ENCODE measurements around the gene CMTM7.

DNA sequence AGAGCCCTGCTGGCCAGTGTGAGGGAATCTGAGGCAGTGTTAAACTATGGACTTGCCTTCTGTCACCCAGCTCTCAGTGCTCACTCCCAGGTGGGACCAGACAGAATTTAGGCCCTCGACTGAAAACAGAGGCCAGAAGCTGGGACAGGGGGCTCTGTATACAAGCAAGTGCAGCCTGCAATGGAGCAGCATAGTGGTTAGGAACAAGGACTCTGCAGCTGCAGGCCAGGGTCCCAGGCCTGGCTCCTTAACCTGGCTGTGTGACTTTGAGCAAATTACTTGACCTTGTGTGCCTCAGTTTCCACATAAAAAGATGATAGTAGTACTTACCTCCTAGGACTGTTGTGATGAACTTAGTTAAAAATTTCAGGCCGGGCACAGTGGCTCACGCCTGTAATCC, 39.8 kb downstream of the CMTM7 start:
- TF ChIP-seq ZNF274 (IDR thresholded peaks at IDR 0.05; ENCODE audit: borderline replicate concordance, extremely low read depth, low read length), result no peak
- TF ChIP-seq, protein P1, sequence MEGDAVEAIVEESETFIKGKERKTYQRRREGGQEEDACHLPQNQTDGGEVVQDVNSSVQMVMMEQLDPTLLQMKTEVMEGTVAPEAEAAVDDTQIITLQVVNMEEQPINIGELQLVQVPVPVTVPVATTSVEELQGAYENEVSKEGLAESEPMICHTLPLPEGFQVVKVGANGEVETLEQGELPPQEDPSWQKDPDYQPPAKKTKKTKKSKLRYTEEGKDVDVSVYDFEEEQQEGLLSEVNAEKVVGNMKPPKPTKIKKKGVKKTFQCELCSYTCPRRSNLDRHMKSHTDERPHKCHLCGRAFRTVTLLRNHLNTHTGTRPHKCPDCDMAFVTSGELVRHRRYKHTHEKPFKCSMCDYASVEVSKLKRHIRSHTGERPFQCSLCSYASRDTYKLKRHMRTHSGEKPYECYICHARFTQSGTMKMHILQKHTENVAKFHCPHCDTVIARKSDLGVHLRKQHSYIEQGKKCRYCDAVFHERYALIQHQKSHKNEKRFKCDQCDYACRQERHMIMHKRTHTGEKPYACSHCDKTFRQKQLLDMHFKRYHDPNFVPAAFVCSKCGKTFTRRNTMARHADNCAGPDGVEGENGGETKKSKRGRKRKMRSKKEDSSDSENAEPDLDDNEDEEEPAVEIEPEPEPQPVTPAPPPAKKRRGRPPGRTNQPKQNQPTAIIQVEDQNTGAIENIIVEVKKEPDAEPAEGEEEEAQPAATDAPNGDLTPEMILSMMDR (IDR thresholded peaks at IDR 0.05; ENCODE audit: control extremely low read depth in 1 of 3, insufficient read depth in 1 of 3, low read depth in 1 of 3, low read length in 3 of 3), result no peak
- no peak for TF ChIP-seq TAF1 (IDR thresholded peaks at IDR 0.05; ENCODE audit: low read depth, low read length)
- TF ChIP-seq EP300 (IDR thresholded peaks at IDR 0.05; ENCODE audit: borderline replicate concordance in 1 of 2, low read depth in 2 of 2, low read length in 2 of 2), result no peak
- TF ChIP-seq PHF8 (conservative IDR thresholded peaks at IDR 0.05; ENCODE audit: low read depth, low read length), result no peak
- TF ChIP-seq FOSL1 (IDR thresholded peaks at IDR 0.05; ENCODE audit: insufficient read depth, low read depth, low read length), result no peak
- TF ChIP-seq CBX5 (IDR thresholded peaks at IDR 0.05; ENCODE audit: low read depth, low read length), result no peak
- TF ChIP-seq HDAC6 (IDR thresholded peaks at IDR 0.05; ENCODE audit: low read depth, low read length), result no peak
- no peak for TF ChIP-seq KDM5A (IDR thresholded peaks at IDR 0.05; ENCODE audit: low read length)
- TF ChIP-seq POLR2AphosphoS5 (IDR thresholded peaks at IDR 0.05; ENCODE audit: low read depth, low read length), result no peak
